Uterus (tissue), 4 donors: Measurements from ENCODE around the gene PTCH2. TPM values are rescaled to one million over a fixed set of nuclear protein-coding genes. Genes with fewer than 3 reads are reported as not detected.

ENCODE experiments used
- DNase-seq, 2 donors: peaks; one replicate each; pipeline ENCODE4 v3.0.0-alpha.2; 2019 to 2020
- H3K27ac ChIP-seq, 2 donors: fragments of 200-600 bp; sonication (generic); 1 replicate in 1 of 2; 2 replicates in 1 of 2; pipeline ENCODE4 v1.5.1; 2016 to 2018
- H3K27me3 ChIP-seq, 2 donors: fragments of 200-600 bp; sonication (generic); one replicate each; pipeline ENCODE4 v1.5.1; 2018 to 2019; ENCODE audit warnings: control low read depth in 1 of 2
- H3K36me3 ChIP-seq, 2 donors: fragments of 200-600 bp; sonication (generic); one replicate each; pipeline ENCODE4 v1.5.1; 2019; ENCODE audit warnings: control low read depth in 1 of 2
- H3K4me1 ChIP-seq, 2 donors: fragments of 200-600 bp; sonication (generic); one replicate each; pipeline ENCODE4 v1.5.1; 2018 to 2019; ENCODE audit warnings: control low read depth in 1 of 2
- H3K4me3 ChIP-seq, 2 donors: fragments of 200-600 bp; sonication (generic); 1 replicate in 1 of 2; 2 replicates in 1 of 2; pipeline ENCODE4 v1.5.1; 2018 to 2019; ENCODE audit warnings: mild to moderate bottlenecking in 1 of 2
- H3K9me3 ChIP-seq, 2 donors: fragments of 200-600 bp; sonication (generic); one replicate each; pipeline ENCODE4 v1.5.1; 2019; ENCODE audit warnings: control low read depth in 1 of 2
- POLR2A ChIP-seq, 2 donors: fragments of 450-650 bp; IDR thresholded peaks; one replicate each; pipeline ENCODE4 v1.6.1; 2016; ENCODE audit warnings: antibody characterized with exemption in 2 of 2, mild to moderate bottlenecking in 1 of 2, moderate library complexity in 1 of 2
- intact Hi-C: fragments of 100-400 bp; cut with DNase I; formaldehyde crosslinking; loops from one replicate; pipeline ENCODE4 v1.15.1; 2023; ENCODE audit warnings: low total_unique reads
- total RNA-seq, 4 donors: library from RNA; depleted of rRNA in 3 of 4; stranded (reverse); fragments of >200 nt in 3 of 4; gene quantifications; one replicate each; pipeline versions ENCODE4 v1.1.0 to v1.2.4, GENCODE V29; 2014 to 2023
- TF ChIP-seq, protein P1 (sequence below), 4 experiments: fragments of 200-600 bp in 2 of 4; fragments of 450-650 bp in 2 of 4; sonication (generic) in 2 of 4; IDR thresholded peaks; one replicate each; pipeline ENCODE4 v1.5.1; 2016 to 2019; ENCODE audit warnings: antibody characterized with exemption in 4 of 4, mild to moderate bottlenecking in 2 of 4, moderate library complexity in 1 of 4
- donor health status: DM: yes; HTN: yes; CAD: no.

Gene PTCH2
- total RNA-seq, 4 donors from 2014 or later, result 3.1 to 8.1 (median 5.4) TPM

GRCh38 chr1:44790968-44791801 lies 51.9 kb downstream of the PTCH2 start:
- Histone ChIP-seq H3K4me3 (no peak overlapping the region), H3K36me3 (no peaks in the 10 kb centered on the region), H3K27me3 (no peaks in the 10 kb centered on the region), H3K27ac (no peak overlapping the region), H3K4me1 (no peaks in the 10 kb centered on the region), H3K9me3 (no peaks in the 10 kb centered on the region)
- TF ChIP-seq, protein P1, sequence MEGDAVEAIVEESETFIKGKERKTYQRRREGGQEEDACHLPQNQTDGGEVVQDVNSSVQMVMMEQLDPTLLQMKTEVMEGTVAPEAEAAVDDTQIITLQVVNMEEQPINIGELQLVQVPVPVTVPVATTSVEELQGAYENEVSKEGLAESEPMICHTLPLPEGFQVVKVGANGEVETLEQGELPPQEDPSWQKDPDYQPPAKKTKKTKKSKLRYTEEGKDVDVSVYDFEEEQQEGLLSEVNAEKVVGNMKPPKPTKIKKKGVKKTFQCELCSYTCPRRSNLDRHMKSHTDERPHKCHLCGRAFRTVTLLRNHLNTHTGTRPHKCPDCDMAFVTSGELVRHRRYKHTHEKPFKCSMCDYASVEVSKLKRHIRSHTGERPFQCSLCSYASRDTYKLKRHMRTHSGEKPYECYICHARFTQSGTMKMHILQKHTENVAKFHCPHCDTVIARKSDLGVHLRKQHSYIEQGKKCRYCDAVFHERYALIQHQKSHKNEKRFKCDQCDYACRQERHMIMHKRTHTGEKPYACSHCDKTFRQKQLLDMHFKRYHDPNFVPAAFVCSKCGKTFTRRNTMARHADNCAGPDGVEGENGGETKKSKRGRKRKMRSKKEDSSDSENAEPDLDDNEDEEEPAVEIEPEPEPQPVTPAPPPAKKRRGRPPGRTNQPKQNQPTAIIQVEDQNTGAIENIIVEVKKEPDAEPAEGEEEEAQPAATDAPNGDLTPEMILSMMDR (IDR thresholded peaks at IDR 0.05), result no peak
- no peak for TF ChIP-seq POLR2A (IDR thresholded peaks at IDR 0.05)
- DNase-seq, result no peak
- intact Hi-C loops, result no loop called here

GRCh38 chr1:44788120-44788860 lies 54.8 kb downstream of the PTCH2 start, which contains the start of gene BEST4:
Gene BEST4 (minus strand): TSS chr1:44788170. CDS start chr1:44787705, 465 bp downstream.
- TF ChIP-seq, protein P1 (IDR thresholded peaks at IDR 0.05), result no peak
- no peak for TF ChIP-seq POLR2A (IDR thresholded peaks at IDR 0.05)
- intact Hi-C loops, result loop anchor here (5.0 to 10.0 kb wide), 2 partner anchors 47 to 224 kb away; partner anchors contain the start of genes HECTD3 and UROD
- peak within 1 kb of the TSS in 1 of 2 donors; percentile 77 for H3K27ac ChIP-seq
- peaks cover 0 to 7% of the 10 kb centered on the region in 2 donors for H3K4me1 ChIP-seq
- no peaks in the 10 kb centered on the region for H3K9me3 ChIP-seq
- H3K27me3 ChIP-seq, result no peaks in the 10 kb centered on the region
- DNase-seq, result no peak
- H3K4me3 ChIP-seq, result no peak within 1 kb of the TSS
- H3K36me3 ChIP-seq, result no peaks in the 10 kb centered on the region

DNA sequence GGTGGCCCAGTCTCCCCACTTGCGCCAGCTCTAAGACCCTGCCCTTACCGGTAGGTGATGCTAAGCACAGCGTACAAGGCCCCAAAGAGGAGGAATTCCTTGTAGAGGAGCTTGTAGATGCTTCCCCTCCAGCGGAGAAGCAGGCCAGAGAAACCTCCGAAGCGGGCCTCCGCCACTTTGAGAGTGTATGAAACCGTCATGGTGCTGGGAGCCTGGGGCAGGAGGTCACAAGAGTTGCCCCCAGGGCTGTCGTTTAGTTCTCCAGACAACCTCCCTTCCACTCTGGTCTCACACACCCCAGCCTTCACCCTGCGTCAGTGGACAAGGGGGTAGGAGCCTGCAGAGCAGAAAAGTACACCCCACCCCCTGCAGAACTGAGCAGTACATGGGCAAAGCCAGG lies 55.5 kb downstream of the PTCH2 start:
- no peak for DNase-seq
- TF ChIP-seq POLR2A (IDR thresholded peaks at IDR 0.05), result no peak
- TF ChIP-seq, protein P1 (IDR thresholded peaks at IDR 0.05), result no peak
- Histone ChIP-seq H3K4me3 (no peak overlapping the region), H3K9me3 (no peaks in the 10 kb centered on the region), H3K36me3 (no peaks in the 10 kb centered on the region), H3K27ac (no peak overlapping the region), H3K4me1 (peaks cover 0 to 7% of the 10 kb centered on the region in 2 donors), H3K27me3 (no peaks in the 10 kb centered on the region)
- intact Hi-C loops, result loop anchor here (5.0 to 10.0 kb wide), 2 partner anchors 47 to 225 kb away; partner anchors contain the start of genes HECTD3 and UROD

DNA sequence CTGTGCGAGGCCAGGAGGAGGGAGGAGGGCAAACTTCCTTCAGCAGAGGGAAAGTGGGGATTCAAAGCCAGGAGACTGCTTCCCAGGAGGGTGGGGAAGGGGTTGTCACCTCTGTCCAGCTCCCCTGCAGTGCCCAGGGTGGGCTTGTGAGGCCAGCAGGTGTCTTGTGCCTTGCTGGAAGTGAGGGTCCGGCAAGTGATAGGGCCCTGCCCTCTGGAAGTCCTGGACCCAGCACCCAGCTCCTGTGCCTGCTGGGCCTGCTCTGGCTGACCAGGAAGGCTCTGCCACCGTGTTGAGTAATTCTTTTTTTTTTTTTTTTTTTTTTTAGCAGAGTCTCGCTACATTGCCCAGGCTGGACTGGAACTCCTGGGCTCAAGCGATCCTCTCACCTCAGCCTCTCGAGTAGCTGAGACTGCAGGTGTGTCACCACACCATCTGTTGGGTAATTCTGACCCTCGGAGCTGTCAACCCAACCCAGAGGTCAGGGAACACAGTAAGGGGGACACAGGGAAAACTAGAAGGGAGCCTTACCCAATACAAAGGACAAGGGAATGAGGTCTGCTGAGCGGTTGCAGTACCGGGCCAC lies 56.1 kb downstream of the PTCH2 start:
- Histone ChIP-seq H3K36me3 (no peaks in the 10 kb centered on the region), H3K9me3 (no peaks in the 10 kb centered on the region), H3K27ac (peak overlapping the region; percentile 68 to 77), H3K4me1 (peaks cover 0 to 7% of the 10 kb centered on the region in 2 donors), H3K4me3 (peak overlapping the region in 1 of 2 donors; percentile 45), H3K27me3 (no peaks in the 10 kb centered on the region)
- intact Hi-C loops, result loop anchor here (5.0 to 10.0 kb wide), 2 partner anchors 48 to 225 kb away; partner anchors contain the start of genes HECTD3 and UROD
- DNase-seq, result no peak
- TF ChIP-seq, protein P1 (IDR thresholded peaks at IDR 0.05), result no peak
- TF ChIP-seq POLR2A (IDR thresholded peaks at IDR 0.05), result no peak
